HG02678 (cell line): Measurements from ENCODE around the gene ZNF662.

ENCODE experiments used
- ATAC-seq: cut with Tn5 transposase; IDR thresholded peaks from one replicate; pipeline ENCODE4 v1.9.1; 2021; ENCODE audit warnings: mild to moderate bottlenecking, moderate library complexity; ENCODE audit not compliant: unreplicated experiment

Gene ZNF662

DNA sequence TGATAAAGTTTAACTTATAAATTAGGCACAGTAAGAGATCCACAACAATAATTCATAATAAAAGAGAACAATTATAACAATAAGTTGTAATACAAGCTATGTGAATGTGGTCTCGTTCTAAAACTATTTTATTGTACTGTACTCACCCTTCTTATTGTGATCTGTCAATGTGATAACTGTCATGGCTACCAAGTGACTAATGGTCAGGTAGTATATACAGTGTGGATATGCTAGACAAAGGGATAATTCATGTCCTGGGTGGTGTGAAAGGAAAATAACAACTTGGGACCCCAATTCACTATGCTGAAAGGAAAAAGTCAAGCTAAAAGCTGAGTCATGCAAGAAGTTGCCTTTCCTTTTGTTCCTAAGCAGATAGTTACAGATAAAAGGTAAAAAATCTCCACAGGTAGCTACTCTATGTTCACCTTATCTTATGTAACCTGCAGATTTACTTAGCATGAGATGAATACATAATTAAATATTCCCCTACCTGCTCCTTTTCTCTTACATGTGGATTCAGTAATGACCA is 19.6 kb upstream of the ZNF662 start:
- no peak for ATAC-seq

GRCh38 chr3:42887084-42887483 is 18.9 kb upstream of the ZNF662 start:
- no peak for ATAC-seq

DNA sequence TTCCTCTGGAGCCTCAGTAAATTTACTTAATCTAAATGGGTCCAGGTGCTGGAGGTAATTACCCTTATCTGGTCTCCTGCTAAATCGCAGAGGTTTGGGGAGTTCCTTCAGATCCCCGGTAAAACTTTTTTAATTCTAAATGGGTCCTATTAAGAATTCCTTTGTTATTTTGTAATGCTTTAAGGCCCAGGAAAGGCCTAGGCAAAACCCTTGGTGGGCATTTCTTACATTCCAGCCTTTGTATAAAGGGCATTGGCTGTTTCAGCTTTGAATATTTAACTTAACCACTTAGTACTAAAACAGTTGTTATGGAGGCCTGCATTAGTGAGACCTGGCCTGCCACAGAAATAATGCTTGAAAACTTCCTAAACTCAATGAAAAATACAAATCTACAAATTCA is 14.9 kb upstream of the ZNF662 start:
- ATAC-seq: no peak

GRCh38 chr3:42892169-42892568 is 13.8 kb upstream of the ZNF662 start:
- ATAC-seq: no peak

GRCh38 chr3:42892807-42893206 is 13.1 kb upstream of the ZNF662 start:
- no peak for ATAC-seq

DNA sequence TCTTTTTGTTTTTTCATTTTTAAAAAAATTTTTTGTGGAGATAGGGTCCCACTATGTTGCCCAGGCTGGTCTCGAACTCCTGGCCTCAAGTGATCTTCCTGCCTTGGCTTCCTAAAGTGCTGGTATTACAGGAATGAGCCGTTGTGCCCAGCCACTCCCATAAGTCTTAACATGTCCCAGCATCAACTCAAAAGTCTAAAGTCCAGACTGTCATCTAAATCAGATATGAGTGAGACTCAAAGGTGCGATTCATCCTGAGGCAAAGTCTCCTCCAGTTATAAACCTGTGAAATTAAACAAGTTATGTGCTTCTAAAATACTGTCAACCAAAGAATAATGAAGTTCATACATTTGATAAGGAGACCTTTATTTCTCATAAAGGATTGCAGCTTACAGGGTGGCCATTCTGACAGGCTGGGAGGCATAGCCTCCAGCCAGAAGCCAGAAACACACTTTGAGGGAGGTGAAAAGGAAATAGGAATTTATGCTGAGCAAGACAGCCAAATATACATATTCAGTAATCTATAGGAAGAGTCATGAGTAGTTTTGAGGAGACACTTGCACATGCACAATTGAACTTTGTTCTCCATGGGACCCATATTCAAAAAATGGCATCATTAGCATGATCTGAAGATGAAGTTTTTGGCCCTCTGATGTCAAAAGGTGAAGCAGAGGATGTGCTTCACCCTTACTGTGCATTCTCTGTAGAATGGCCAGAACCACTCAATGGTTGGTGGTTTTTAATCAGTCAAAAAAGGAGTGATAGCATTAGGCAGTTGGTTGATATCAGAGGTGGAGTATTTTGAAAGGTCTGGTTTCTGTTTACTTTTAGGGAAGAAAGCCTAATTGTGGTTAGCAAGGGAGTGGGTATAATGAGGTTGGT is 11.0 kb upstream of the ZNF662 start:
- no peak for ATAC-seq

- no peak for ATAC-seq
Measured at GRCh38 chr3:42895580-42895868, 10.4 kb upstream of the ZNF662 start.

DNA sequence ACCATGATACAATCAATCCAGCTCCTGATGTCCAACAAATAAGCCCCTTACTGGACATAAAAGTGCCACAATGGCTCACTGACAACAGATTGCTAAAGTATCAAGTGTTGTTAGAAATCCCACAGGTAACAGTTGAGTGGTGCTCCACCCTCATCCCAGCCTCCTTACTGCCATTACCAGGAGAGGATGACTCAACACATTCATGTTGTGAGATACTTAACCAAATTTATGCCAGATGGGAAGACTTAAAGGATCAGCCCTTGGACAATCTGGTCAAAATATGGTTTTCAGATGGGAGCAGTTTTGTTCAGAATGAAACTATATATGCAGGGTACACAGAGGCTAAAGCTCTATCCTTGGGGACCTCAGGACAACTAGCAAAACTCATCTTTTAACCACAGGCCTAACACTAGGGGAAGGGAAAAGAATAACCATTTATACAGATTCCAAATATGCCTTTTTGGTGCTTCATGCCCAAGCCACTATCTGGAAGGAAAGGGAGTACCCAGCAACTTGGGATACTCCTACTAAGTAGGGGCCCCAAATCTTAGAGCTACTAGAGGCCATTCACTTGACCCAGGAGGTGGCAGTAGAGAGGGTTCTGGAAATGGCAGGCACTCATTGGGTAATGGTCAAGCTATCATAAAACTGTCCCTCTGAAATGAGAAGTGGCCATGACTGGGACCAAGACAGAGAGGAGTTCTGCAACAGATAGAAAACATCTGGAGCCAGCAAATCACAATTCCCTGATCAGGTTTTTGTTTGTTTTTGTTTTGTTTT is 6.9 kb upstream of the ZNF662 start:
- ATAC-seq: no peak

GRCh38 chr3:42900226-42901072 is 5.5 kb upstream of the ZNF662 start:
- no peak for ATAC-seq

DNA sequence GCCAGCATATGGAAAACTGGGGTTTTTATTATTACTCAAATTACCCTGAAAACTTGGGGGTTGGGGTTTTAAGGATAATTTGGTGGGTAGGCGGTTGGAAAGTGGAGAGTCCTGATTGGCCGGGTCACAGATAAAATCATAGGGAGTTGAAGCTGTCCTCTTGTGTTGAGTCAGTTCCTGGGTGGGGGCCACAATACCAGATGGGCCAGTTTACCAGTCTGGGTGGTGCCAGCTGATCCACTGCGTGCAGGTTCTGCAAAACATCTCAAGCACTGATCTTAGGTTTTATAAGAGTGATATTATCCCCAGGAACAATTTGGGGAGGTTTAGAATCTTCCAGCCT is 4.9 kb upstream of the ZNF662 start:
- no peak for ATAC-seq

GRCh38 chr3:42902257-42902656 is 3.7 kb upstream of the ZNF662 start:
- ATAC-seq: no peak

DNA sequence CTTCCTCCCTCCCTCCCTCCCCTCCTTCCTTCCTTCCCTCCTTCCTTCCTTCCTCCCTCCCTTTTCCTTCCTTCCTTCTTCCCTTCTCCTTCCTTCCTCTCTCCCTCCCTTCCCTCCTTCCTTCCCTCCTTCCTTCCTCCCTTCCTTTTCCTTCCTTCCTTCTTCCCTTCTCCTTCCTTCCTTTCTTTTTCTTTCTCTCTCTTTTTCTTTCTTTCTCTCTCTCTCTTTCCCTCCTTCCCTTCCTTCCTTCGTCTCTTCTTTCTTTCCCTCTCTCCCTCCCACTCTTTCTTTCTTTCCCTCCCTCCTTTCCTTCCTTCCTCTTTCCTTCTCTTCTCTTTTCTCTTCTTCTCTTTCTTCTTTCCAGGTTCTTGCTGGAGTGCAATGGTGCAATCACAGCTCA is 1.9 kb upstream of the ZNF662 start:
- no peak for ATAC-seq

DNA sequence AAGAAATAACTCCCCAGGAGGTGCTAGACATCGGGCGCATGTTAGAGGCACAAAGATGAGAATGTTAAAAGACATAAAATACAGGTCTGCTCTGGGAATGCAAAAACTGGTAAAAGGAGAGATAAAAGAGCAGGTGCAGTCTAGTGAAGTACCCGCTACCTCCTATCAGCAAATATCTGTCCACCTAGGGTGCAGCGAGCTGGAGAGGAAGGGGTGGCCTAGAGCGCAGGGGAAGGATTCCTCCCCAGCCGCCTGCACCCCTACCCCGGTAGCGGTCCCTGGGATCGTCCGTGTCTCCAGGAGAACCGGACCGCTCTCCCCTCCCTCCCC is 237 bp upstream of the ZNF662 start:
- ATAC-seq: no peak

- ATAC-seq: no peak
Measured at GRCh38 chr3:42906848-42907183, 874 bp downstream of the ZNF662 start.

DNA sequence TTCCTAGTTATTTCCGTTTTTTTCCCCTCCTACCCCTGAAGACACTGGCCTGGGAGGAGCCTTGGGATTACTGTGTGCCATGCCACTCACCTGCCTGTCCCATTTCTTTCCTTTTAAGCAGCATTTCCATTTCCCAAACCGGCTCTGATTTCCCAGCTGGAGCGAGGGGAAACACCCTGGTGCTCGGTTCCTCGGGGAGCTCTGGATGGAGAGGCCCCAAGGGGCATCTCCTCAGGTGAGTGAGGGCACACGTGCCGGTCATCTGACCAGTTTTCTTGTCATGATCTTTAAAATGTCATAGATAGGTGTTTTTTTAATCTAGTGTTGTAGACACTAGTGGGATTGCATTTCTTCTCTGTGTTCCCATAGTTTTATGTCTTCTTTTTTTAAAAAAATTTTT is 2.7 kb downstream of the ZNF662 start:
- no peak for ATAC-seq

GRCh38 chr3:42911551-42911950 is 5.6 kb downstream of the ZNF662 start:
- no peak for ATAC-seq

- no peak for ATAC-seq
Measured at GRCh38 chr3:42914771-42915515, 9.0 kb downstream of the ZNF662 start.

DNA sequence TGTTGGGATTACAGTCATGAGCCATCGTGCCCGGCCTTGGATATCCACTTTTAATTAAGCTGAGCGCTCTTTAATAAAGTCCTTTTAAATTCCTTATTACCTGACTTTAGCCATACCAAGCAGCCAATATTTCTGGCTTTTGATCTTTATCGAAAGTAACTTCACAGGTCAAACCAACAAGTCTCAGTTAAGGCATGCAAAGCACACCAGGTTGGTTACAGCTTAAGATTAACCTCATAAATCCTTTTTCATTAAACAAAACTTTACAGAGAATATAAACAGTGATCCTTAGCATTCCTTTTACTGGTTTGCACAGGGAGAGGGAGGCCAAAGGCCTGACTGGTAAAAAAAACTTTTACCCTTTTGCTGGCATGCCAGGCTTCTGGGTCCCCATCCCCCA is 17.7 kb downstream of the ZNF662 start:
- no peak for ATAC-seq

GRCh38 chr3:42926310-42926709 is 20.4 kb downstream of the ZNF662 start:
- no peak for ATAC-seq

DNA sequence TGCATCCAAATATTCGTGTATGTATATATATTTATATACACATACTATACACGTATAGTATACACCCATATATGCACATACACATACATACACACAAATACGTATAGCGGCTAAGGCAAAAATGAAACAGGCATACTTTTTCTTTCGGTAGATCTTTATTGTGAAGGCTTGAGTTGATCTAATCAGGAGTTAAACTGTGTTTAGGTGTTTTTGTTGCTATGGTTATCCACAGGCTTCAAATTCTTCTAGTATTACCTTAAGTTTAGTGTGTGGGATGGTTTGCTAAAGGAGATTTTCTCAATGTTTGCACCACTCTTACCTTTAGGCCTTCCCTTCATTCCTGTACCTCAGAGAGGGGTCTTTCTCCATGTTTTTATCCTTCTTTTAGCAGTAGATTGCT is 28.2 kb downstream of the ZNF662 start:
- no peak for ATAC-seq

GRCh38 chr3:42934910-42935309 is 29.0 kb downstream of the ZNF662 start:
- ATAC-seq: no peak
